SK-N-SH (cell line): Measurements from ENCODE around the gene ENTPD7. TPM values are rescaled to one million over a fixed set of nuclear protein-coding genes. Genes with fewer than 3 reads are reported as not detected.

ENCODE experiments used
- CHD2 ChIP-seq: fragments of 150-350 bp; IDR thresholded peaks from 2 replicates; pipeline ENCODE4 v1.6.1; 2018; ENCODE audit warnings: low read length; ENCODE audit not compliant: partially characterized antibody
- FOXJ3 ChIP-seq: sonication (generic); formaldehyde crosslinking; IDR thresholded peaks from 2 replicates; pipeline ENCODE4 v1.5.1; 2020; ENCODE audit warnings: mild to moderate bottlenecking, missing genetic modification reagents
- GATA2 ChIP-seq: sonication (generic); formaldehyde crosslinking; IDR thresholded peaks from 2 replicates; pipeline ENCODE4 v1.5.0; 2020; ENCODE audit warnings: mild to moderate bottlenecking, missing genetic modification reagents
- IRF3 ChIP-seq: fragments of 150-350 bp; IDR thresholded peaks from 2 replicates; pipeline ENCODE4 v1.6.1; 2016; ENCODE audit warnings: mild to moderate bottlenecking, low read depth, low read length
- JUND ChIP-seq: IDR thresholded peaks from 2 replicates; pipeline ENCODE4 v1.4.0; 2012
- MEF2A ChIP-seq: IDR thresholded peaks from 2 replicates; pipeline ENCODE4 v1.4.0; 2012; ENCODE audit warnings: low read depth, borderline replicate concordance
- MXI1 ChIP-seq: IDR thresholded peaks from 2 replicates; pipeline ENCODE4 v1.6.1; 2012; ENCODE audit warnings: mild to moderate bottlenecking, low read depth, low read length, improper control_type of control experiment
- NFIC ChIP-seq: IDR thresholded peaks from 2 replicates; pipeline ENCODE4 v1.4.0; 2012; ENCODE audit warnings: borderline replicate concordance
- NRF1 ChIP-seq: IDR thresholded peaks from 2 replicates; pipeline ENCODE4 v1.6.1; 2012; ENCODE audit warnings: low read depth, mild to moderate bottlenecking, low read length
- POLR2AphosphoS5 ChIP-seq: IDR thresholded peaks from 2 replicates; pipeline ENCODE4 v1.6.1; 2012; ENCODE audit warnings: low read depth, low read length
- RAD21 ChIP-seq: IDR thresholded peaks from 2 replicates; pipeline ENCODE4 v1.6.1; 2012; ENCODE audit warnings: mild to moderate bottlenecking, low read length
- REST ChIP-seq: IDR thresholded peaks from 2 replicates; pipeline ENCODE4 v1.6.1; 2012; ENCODE audit warnings: mild to moderate bottlenecking, low read depth, low read length, moderate library complexity
- RFX5 ChIP-seq: IDR thresholded peaks from 2 replicates; pipeline ENCODE4 v1.6.1; 2012; ENCODE audit warnings: mild to moderate bottlenecking, improper control_type of control experiment, low read length
- RXRA ChIP-seq: IDR thresholded peaks from 2 replicates; pipeline ENCODE4 v1.4.0; 2012; ENCODE audit warnings: low read depth, mild to moderate bottlenecking, borderline replicate concordance
- SMC3 ChIP-seq: IDR thresholded peaks from 2 replicates; pipeline ENCODE4 v1.6.1; 2012; ENCODE audit warnings: low read depth, low read length, improper control_type of control experiment
- TAF1 ChIP-seq: IDR thresholded peaks from 2 replicates; pipeline ENCODE4 v1.6.1; 2012; ENCODE audit warnings: low read depth, mild to moderate bottlenecking, low read length, moderate library complexity, borderline replicate concordance
- USF1 ChIP-seq: IDR thresholded peaks from 2 replicates; pipeline ENCODE4 v1.4.0; 2012; ENCODE audit warnings: low read depth, borderline replicate concordance
- polyA plus RNA-seq, 3 experiments: library from polyadenylated mRNA; depleted of rRNA; stranded (reverse); fragments of >200 nt; gene quantifications; 2 replicates each; pipeline ENCODE4 v1.2.3, GENCODE V29; 2012
- TF ChIP-seq, protein P1 (sequence below): fragments of 150-350 bp; IDR thresholded peaks from 2 replicates; pipeline ENCODE4 v1.6.1; 2017; ENCODE audit warnings: antibody characterized with exemption, low read length, low read depth, borderline replicate concordance

The ENTPD7 gene
- polyA plus RNA-seq, 1 of the 3 experiments (the other 2 are of a cell fraction), result 3.9 TPM

DNA sequence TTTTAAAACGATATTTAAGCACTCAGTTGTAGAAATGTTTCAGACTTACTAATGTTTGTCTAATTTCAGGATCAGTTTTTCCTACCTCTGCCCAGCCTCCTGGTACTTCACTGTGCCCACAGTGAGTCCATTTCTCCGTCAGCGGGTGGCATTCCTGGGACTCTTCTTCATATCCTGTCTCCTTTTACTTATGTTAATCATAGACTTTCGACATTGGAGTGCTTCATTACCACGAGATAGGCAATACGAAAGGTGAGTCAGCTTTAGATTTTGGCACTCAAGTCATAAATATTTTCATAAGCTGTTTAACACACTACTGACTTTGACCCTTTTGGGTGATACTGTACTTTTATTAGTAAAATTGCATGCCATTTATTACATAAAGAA lies 2.1 kb downstream of the ENTPD7 start (continued):
- TF ChIP-seq FOXJ3 (CRISPR knock-in tag) (no peak), NRF1 (no peak), GATA2 (CRISPR knock-in tag) (no peak), MXI1 (no peak), IRF3 (no peak), RXRA (no peak), MEF2A (0 out of 2 replicates have a peak, but pooled peaks have one; percentile 34), JUND (peak; percentile 60; the same call in 1 of the 2 replicates), TAF1 (no peak), SMC3 (no peak), CHD2 (no peak), RAD21 (no peak), RFX5 (no peak), NFIC (peak; percentile 78), REST (no peak), USF1 (no peak), POLR2AphosphoS5 (no peak)
- TF ChIP-seq, protein P1, sequence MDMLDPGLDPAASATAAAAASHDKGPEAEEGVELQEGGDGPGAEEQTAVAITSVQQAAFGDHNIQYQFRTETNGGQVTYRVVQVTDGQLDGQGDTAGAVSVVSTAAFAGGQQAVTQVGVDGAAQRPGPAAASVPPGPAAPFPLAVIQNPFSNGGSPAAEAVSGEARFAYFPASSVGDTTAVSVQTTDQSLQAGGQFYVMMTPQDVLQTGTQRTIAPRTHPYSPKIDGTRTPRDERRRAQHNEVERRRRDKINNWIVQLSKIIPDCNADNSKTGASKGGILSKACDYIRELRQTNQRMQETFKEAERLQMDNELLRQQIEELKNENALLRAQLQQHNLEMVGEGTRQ, result no peak
- TF ChIP-seq, all 33 proteins: peak for 9
